ENCODE results near the gene ZBTB40.

The ZBTB40 gene

GRCh38 chr1:22566161-22566560, 114.5 kb downstream of the ZBTB40 start:
- no peak for DNase-seq

- DNase-seq, result no peak
Measured at GRCh38 chr1:22567197-22567596, 115.5 kb downstream of the ZBTB40 start.

GRCh38 chr1:22567994-22568393, 116.3 kb downstream of the ZBTB40 start:
- no peak for DNase-seq

- DNase-seq, result no peak
Measured at GRCh38 chr1:22569269-22569668, 117.6 kb downstream of the ZBTB40 start.

- DNase-seq, result no peak
Measured at GRCh38 chr1:22570140-22570909, 118.7 kb downstream of the ZBTB40 start.

GRCh38 chr1:22572818-22573217, 121.2 kb downstream of the ZBTB40 start:
- no peak for DNase-seq

- no peak for DNase-seq
Measured at GRCh38 chr1:22573237-22573636, 121.6 kb downstream of the ZBTB40 start.

GRCh38 chr1:22575532-22576149, 124.0 kb downstream of the ZBTB40 start:
- DNase-seq, result no peak

GRCh38 chr1:22576150-22576544, 124.5 kb downstream of the ZBTB40 start:
- DNase-seq, result no peak

GRCh38 chr1:22576617-22577016, 125.0 kb downstream of the ZBTB40 start:
- DNase-seq, result no peak

GRCh38 chr1:22578732-22579361, 127.2 kb downstream of the ZBTB40 start:
- DNase-seq, result no peak

GRCh38 chr1:22579541-22580155, 128.0 kb downstream of the ZBTB40 start:
- DNase-seq, result no peak

Data from SHP77 (cell line).